Brain pericyte (primary cell): Measurements from ENCODE around the gene PTPRN2.
"Not testable (repeated sequence)": the region's sequence is repeated elsewhere in the genome, so short reads cannot be mapped to it uniquely, and the experiment has no call there.

Source experiments
- DNase-seq: peaks from one replicate; pipeline ENCODE4 v3.0.0-alpha.2; 2012; ENCODE audit warnings: low read depth, low spot score

Gene PTPRN2

DNA sequence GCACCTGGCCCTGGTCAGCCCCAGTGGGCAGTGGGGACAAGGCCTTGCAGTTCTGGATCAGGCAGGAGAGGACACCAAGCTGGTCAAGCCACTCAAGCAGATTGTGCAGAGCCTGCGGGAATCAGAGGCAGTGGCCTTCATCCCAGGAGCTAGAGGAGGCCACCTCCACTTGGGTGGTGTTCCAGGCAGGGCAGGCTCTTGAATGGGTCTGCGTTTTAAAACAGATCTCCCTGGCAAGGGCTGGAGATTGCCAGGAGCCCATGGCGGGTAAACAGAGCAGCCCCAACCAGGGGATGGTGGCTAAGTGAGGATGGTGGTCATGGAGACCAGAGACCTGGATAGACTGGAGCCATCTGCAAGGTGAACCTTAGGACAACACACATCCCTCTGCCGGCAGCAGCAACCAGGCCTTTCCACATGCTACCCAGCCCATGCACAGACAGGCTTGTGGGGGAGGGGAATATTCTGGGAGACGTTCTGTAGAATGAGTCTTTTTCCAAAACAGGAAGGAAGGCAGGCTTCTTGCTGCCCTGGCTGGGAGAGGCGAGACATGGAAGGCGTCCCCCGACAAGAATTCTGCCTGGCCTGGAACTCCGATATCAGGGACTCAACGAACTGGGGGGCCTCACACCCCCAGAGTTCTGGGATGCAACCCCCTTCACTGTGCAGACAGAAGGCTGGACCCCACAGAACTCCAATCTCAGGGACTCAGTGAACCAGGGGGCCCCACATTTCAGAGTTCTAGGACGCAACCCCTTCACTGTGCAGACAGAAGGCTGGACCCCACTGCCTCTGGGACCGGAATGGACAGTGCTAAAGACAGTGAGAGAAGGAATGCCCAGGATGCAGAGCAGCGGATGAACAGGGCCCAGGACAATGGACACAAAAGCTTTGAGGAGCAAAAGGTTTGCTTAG, 264.8 kb downstream of the PTPRN2 start:
- DNase-seq = no peak

DNA sequence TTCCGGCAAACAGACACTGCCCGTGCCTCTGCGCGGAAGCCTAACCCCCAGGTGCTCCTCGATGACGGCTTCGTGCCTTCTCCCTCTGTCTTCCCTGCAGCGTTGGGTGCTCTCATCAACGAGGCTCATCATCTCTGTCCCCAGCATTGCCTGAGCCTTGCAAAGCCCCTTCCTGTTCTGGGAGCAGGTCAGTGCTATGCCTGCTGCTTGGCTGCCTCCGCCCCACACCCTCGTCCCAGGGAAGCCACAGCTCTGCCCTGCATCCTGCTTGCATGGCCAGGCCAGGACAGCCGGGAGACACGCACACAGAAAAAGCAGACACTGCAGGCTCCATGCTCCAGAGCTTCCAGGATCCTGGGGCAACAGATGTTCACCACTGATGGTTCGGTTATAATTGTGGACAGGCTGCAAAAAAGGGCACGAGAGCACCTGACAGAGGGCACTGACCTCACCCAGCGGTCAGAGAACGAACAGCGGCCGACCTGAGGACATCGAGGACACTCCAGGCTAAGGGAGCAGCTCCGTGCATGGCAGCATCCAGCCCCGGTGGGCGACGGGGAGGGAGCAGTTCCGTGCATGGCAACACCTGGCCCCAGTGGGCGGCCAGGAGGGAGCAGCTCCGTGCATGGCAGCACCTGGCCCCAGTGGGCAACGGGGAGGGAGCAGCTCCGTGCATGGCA, 265.5 kb downstream of the PTPRN2 start:
- no peak for DNase-seq

DNA sequence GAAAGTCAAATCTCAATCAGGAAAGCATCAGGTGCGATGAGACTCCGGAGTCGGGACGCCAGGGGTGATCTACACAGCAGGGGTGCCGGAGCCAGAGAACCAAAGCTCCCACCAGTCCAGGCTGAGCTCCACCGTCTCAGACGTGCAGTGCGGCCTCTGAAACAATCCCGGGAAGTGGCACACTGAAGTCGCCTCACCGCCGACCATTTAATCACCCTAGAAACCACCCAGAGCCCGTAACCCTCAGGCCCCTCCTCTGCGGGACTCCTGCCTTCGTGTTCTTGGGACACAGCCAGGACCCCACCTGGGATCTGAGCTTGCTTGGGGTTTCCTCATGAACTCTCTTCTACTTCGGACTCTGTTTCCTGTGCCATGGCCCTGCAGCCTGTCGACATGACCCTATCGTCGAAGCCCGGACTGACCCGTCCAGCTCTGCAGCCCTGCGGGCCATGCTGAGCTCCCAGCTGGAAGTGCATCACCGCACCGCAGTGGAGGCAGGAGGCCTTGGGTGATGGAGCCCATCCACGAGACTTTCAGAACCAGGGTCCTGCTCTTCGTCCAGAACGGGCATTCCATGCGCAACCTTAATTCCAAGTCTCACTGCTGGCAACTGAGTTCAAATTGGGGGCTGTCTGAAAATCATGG, 266.4 kb downstream of the PTPRN2 start:
- no peak for DNase-seq

DNA sequence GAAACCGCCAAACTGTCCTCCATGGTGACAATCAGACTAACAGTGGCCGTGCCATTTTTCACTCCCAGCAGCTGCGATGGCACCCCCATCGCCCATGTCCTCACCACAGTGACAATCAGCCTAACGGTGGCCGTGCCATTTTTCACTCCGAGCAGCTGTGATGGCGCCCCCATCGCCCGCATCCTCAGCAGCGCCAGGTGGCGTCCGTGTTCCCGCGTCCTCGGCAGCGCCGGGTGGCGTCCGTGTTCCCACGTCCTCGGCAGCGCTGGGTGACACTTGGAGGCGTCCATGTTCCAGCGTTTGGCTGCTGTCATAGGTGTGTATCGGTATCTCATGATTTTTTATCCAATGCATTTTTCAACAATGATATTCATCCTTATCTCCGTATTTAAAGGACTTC, 267.3 kb downstream of the PTPRN2 start:
- DNase-seq = no peak

DNA sequence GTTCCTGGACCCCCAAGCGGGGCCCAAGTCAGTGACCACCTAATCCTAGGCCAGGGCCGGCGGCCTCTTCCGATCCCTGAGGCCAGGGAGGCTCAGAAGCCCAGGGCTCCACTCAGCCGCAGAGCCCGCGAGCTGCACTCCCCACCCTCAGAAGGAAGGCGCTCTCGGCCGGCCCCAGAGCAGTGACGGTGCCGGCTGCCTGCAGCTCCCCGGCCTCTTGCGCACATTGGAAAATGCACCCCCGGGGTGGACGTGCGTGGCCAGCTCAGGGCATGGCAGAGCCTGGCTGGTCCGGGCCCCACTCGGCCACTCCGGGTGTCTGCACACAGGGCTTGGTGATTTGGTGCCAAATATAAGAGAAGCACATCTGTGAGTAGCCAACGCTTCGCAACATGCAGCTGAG, 269.1 kb downstream of the PTPRN2 start:
- DNase-seq = no peak

DNA sequence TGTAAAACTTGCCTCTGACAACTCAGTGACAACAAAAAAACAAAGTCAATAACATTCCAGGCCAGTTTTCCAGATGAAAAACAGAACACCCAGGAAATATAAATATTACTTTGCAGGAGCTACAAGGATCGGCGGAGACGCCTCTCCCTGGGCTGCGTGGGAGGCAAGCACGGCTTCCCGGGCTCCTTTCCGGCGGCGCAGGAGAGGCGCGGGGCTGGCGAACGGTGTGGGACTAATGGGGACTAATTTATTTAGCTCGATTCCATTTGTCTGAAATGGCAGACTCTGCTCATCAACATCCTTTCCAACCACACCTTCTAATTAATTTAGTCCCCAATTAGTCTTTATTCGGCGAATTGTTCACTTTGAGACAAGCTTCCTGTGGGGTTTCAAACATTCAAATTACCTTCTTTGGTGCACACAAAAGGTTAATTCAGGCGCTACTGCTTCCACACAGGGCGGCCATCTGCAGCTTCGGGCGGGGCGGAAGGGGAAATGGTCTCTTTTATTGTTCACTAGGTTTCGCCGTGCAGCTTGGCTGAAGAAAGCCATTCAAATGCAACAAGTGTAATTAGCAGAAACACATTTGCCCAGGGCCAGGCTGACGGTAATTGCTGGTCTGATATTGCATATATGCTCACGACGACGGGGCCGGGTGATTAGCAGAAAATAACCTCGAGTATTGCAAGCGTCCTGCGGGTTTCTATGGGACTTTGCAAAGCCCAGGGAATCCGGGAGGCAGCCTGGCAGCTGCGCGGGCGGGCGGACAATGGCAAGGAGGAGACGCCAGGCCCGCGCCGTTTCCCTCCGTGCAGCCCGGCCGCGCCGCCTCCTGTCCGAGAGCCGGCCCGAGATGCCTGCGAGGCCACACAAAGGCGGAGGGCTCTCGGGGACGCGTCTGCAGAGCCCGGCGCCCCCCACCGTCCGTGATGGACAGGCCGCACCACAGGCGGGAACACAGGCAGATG, 270.1 kb downstream of the PTPRN2 start:
- no peak for DNase-seq

DNA sequence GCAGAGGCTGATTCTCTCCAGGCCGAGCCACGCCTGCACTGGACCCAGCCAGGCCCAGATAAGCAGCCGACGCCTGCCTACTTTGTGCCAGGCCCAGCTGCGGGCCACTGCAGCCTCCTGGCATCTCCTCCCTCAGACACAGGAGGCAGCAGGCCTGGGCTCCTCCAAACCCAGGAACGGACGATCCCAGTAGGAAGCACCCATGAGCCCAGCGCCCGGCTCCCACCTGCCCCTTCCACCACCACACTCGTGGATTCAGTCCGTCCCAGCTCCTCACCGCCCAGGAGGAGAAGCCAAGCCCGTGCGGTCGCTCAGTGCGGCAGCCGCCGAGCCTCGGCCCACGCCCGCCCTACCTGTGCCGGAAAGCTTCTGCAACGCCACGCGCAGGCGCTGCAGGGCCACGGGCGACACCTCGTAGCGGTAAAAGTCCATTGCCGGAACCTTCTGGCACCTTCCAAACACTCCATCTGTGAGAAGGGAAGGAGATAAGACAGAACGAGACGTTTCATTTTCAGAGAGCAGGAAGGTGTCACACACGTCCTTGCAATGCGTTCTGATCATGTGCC, 271.1 kb downstream of the PTPRN2 start:
- no peak for DNase-seq

DNA sequence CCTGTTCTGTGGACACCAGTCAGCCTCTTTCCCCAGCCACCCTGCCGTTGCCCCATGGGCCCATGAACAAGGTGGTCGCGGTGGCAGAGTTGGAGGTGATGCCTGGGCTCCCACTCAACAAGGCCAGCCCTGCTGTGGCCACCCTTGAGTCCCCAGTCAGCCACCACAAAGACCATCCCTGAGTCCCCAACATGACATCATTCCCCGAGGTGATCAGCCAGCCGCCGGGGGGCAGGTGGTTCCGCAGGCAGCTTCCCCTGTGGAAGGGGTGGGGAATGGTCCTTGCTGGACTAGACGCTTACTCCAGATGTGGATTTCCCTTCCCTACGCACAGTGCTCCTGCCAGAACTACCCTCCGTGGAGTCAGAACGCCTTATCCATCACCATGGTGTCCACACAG, 271.7 kb downstream of the PTPRN2 start:
- no peak for DNase-seq

DNA sequence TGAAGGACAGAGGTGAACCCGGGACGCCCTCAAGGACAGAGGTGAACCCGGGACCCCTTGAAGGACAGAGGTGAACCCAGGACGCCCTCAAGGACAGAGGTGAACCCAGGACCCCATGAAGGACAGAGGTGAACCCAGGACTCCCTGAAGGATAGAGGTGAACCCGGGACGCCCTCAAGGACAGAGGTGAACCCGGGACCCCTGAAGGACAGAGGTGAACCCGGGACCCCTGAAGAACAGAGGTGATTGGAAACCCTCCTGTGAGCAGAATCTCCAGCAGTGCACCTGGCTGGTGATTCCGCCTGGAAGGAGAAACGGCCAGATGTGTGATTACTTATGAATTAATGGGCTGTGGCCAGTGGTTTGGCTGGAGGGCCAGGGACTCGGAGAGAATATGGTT, 272.3 kb downstream of the PTPRN2 start:
- DNase-seq = no peak

DNA sequence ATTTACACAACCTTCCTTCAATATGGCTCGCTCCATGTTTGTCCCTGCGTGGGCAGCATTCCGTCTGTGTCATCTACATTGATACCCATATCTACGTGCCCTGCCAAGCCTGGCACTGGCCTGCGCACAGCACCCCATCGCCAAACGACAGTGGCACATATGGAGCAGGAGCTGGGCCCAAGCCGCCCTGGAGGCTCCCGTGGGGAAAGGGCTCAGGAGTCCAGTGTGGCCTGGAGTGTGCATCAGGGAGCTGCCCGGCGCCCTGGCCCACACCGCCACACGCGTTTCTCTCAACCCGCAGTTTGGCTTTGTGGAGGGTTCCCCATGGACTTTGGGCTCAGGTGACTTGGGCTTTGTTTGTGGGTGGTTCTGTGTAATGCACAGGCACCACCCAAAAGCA, 273.2 kb downstream of the PTPRN2 start:
- DNase-seq = no peak

DNA sequence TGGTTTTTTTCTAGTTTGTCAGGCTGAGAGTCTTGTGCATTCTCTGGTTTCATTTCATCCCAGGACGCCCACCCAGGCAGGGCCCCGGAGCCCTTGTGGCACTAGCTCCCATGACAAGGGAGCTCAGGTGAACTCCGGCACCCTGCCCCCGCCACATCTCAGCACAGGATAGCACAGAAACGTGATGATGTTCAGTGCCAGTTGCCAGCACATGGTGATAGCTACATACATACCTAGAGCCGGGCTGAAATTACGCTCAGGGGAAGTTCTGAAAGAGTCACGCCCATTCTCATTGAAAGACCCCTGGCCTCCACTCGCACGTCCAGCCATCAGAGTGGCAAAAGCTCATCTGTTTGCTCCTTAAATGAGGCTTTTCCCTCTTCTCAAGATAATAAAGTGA, 273.7 kb downstream of the PTPRN2 start:
- no peak for DNase-seq

DNA sequence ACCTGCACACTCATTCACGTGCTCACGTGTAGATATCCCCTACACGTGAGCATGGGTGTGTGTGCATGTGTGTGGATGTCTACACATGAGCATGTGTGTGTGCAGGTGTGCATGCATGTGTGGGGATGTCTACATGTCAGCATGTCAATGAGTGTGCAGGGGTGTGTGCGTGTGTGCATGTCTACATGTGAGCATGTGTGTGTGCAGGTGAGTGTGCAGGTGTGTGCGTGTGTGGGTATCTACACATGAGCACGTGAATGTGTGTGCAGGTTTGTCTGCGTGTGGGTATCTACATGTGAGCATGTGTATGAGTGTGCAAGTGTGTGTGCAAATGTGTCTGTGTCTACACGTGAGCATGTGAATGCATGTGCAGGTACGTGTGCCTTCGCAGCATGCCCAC, 274.8 kb downstream of the PTPRN2 start:
- no peak for DNase-seq

DNA sequence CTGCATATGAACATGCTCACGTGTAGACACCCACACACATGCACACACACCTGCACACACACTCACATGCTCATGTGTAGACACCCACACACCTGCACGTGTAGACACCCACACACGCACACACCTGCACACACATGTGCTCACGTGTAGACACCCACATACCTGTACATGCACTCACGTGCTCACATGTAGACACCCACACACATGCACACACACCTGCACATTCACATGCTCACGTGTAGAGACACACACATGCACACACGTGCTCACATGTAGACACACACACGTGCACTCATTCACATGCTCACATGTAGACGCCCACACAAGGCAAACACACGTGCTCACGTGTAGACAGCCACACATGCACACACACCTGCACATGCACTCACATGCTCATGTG, 275.8 kb downstream of the PTPRN2 start:
- no peak for DNase-seq

DNA sequence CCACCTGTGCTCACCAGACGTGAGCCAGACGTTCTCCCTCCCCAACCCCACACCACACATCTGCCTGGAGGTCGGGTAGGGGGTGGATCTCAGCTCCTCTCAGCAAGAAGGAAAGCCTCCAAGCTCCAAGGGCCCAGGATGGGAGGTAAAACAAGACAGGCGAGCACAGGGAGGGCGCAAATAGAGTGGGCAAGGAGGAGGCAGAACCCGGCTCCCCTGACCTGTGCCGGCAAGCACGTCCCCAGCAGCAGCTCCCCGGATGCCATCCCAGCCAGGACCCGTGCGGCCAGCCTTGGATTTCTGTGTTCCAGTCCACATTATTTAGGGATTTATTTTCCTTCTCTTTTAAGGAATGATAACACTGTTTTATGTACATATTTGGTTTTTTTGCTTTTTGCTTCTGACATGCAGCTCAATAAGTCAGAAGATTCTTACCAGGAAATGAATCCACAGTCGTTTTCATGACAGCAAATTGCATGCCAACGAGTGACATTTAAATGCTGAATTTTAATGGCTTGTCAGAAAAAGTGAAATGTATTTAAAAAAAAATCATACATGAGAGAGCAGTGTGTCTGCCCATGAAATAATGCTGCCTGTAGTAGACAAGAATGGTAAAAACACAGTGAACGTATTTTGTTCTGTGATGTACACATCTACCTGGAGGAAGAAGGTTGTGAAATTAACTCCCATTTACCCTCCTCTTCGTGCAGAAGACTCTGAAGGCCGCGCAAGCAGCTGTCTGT, 276.5 kb downstream of the PTPRN2 start:
- no peak for DNase-seq

DNA sequence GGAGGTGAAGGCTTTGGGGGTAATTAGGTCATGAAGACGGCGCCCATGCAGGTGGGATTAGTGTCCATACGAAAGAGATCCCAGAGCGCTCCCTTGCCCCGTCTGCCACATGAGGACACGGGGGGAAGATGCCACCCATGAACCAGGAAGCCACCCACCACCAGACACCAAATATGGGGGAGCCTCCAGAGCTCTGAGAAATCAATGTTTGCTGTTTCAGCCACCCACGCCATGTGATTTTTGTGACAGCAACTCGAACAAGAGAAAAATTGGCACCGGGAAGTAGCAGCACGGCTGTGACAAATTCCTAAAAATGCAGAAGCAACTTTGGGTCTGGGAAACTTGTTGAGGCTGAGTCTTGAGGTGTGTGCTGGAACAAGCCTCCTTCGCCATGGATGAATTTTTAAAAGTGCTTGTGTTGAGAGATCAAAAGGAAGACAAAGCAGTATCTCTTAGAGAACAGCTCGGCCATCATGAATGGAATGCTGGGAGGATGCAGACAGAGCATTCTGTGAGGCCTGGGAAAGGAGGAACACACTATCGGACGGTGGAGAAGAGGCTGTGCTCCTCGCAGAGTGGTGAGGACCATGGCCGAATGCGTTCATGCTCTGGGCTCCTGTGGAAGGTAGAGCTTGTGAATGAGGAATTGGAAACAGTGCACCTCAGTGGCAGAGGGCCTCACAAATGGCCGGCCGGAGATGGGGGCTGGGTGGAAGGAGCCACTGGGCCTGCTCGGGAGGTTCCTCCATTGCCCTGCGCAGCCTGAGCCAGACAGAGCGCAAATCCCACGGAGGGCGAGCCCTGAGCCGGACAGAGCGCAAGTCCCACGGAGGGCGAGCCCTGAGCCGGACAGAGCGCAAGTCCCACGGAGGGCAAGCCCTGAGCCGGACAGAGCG, 277.5 kb downstream of the PTPRN2 start:
- DNase-seq = no peak

DNA sequence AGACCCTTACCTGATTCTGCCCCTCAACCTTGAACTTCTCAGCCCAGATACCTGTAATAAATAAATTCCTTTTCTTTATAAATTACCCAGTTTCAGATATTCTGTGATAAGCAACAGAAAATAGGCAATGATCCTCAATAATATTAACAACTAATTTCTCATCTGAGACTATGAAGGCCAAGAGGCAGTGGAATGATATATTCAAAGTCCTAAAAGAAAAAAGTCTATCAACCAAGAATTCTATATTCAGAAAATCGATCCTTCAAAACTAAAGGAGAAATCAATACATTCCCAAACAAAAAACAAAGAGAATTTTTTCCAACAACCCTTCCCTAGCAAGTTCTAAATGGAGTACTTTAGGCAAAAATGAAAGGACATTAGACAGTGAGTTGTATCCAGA, 279.6 kb downstream of the PTPRN2 start:
- DNase-seq = no peak

DNA sequence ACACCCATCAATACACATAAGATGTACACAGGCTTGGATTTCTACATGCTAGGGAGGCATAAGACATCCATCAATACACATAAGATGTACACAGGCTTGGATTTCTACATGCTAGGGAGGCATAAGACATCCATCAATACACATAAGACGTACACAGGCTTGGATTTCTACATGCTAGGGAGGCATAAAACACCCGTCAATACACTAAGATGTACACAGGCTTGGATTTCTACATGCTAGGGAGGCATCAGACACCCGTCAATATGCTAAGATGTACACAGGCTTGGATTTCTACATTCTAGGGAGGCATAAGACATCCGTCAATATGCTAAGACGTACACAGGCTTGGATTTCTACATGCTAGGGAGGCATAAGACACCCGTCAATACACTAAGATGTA, 283.6 kb downstream of the PTPRN2 start:
- DNase-seq = not testable (repeated sequence)

DNA sequence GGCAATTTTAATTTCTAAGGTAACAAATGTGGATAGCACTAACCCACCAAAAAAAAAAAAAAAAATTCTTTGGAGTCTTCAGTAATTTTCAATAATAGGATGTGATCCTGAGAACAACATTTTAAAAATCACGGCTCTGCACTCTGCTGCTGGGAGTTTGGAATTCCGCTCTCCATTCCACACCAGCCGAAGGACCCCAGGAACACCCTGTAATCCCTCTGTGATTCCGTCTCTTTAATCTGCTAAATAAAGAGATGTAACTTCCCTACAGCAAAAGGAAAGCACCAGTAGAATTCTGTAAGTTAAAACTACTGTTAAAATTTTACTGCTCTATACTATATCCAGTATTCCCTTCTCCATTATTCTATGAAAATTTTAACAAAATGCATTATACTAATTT, 284.5 kb downstream of the PTPRN2 start:
- no peak for DNase-seq

DNA sequence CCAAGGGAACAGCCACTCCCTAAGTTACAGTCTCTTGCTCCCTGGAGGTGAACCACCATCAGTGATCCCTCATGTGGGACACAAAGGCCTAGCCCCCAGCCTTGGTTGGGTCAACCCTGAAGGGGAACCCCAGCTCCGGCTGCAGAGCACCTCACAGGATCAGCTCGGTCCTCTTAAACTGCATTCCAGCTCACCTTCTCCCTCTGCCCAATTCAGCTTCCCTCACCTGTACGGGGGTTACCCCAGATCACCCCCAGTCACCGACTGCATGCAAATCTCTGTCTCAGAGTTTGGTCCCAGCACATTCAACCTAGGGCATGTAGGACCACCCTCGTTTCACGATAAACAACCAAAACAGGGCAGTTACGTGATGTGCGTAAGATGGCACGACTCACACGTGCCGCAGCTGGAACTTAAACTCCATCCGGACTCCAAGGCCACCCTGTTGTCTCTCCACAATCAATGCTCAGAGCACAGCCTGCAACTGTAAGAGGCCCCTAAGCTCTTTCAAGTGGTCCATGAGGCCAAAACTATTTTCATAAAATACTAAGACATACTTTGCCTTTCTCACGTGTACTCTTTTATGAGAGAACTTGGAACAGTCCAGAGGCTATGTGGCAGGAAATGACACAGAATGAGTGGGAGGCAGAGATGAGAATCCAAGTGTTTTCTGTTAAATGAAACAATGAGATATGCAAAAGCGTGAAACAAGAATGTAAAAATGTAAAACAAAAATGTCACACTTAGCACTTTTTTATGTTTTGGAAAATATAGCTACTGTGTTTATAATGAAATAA, 285.2 kb downstream of the PTPRN2 start:
- DNase-seq = no peak
